Natural killer cell (primary cell): Measurements from ENCODE around the gene RND3. TPM values are rescaled to one million over a fixed set of nuclear protein-coding genes. Genes with fewer than 3 reads are reported as not detected.

Source experiments
- ATAC-seq, 3 donors: fragments of 150-1000 bp in 2 of 3; fragments of 200-7000 bp in 1 of 3; cut with Tn5 transposase; 1 replicate in 1 of 3; 2 replicates in 2 of 3; pipeline ENCODE4 v1.10.0; 2021; ENCODE audit warnings: mild to moderate bottlenecking in 2 of 3, moderate library complexity in 2 of 3
- DNase-seq, 2 donors: peaks; one replicate each; pipeline versions ENCODE4 v3.0.0 to v3.0.0-alpha.2; 2013 to 2021; ENCODE audit warnings: mixed read lengths in 1 of 2
- H3K27ac ChIP-seq: one replicate; pipeline ENCODE4 v1.5.1; 2013; ENCODE audit warnings: mild to moderate bottlenecking, low read length
- H3K27me3 ChIP-seq: one replicate; pipeline ENCODE4 v1.6.1; 2013; ENCODE audit warnings: low read length; ENCODE audit not compliant: control insufficient read depth, insufficient read depth
- H3K36me3 ChIP-seq: one replicate; pipeline ENCODE4 v1.6.1; 2013; ENCODE audit warnings: low read length; ENCODE audit not compliant: control insufficient read depth, insufficient read depth
- H3K4me1 ChIP-seq: one replicate; pipeline ENCODE4 v1.6.1; 2013; ENCODE audit warnings: low read length; ENCODE audit not compliant: control insufficient read depth, insufficient read depth
- H3K4me3 ChIP-seq: one replicate; pipeline ENCODE4 v1.5.1; 2013; ENCODE audit warnings: low read length
- H3K9me3 ChIP-seq: one replicate; pipeline ENCODE4 v1.6.1; 2013; ENCODE audit warnings: low read length; ENCODE audit not compliant: control insufficient read depth, insufficient read depth
- H3K27ac Mint-ChIP-seq, 2 donors: one replicate each; pipeline ENCODE4 v1.8.0; 2022; ENCODE audit warnings: mild to moderate bottlenecking in 2 of 2, mixed read lengths in 2 of 2, moderate library complexity in 1 of 2
- H3K27me3 Mint-ChIP-seq, 2 donors: one replicate each; pipeline ENCODE4 v1.8.0; 2022; ENCODE audit warnings: low read depth in 2 of 2, mixed read lengths in 2 of 2
- H3K36me3 Mint-ChIP-seq: one replicate; pipeline ENCODE4 v1.8.0; 2022; ENCODE audit warnings: mixed read lengths
- H3K4me1 Mint-ChIP-seq, 2 donors: one replicate each; pipeline ENCODE4 v1.8.0; 2022; ENCODE audit warnings: mixed read lengths in 2 of 2
- H3K4me3 Mint-ChIP-seq: one replicate; pipeline ENCODE4 v1.8.0; 2022; ENCODE audit warnings: mild to moderate bottlenecking, moderate library complexity, mixed read lengths
- H3K9me3 Mint-ChIP-seq, 2 donors: one replicate each; pipeline ENCODE4 v1.8.0; 2022; ENCODE audit warnings: mixed read lengths in 2 of 2
- WGBS: methylation state at CpG from one replicate; pipeline ENCODE4 v1.1.7; 2013; ENCODE audit warnings: missing lambda C conversion rate; ENCODE audit not compliant: insufficient coverage; 5-methylcytosine and 5-hydroxymethylcytosine counted together
- intact Hi-C: fragments of 100-400 bp; cut with micrococcal nuclease; formaldehyde crosslinking; loops from one replicate; pipeline ENCODE4 v1.14.2; 2022
- total RNA-seq, 4 donors: library from RNA; stranded (reverse); fragments of 120-200 nt in 1 of 4; gene quantifications; one replicate each; pipeline versions ENCODE4 v1.2.3 to v1.2.4, GENCODE V29; 2013 to 2022
- TF ChIP-seq, protein P1 (sequence below): fragments of 200-600 bp; IDR thresholded peaks from one replicate; pipeline ENCODE4 v1.8.0; 2022; ENCODE audit warnings: antibody characterized with exemption

RND3 gene
- total RNA-seq, 3 donors from 2014 or later (not counting 1 experiment from before 2014, with no cell fraction given), result not detected

DNA sequence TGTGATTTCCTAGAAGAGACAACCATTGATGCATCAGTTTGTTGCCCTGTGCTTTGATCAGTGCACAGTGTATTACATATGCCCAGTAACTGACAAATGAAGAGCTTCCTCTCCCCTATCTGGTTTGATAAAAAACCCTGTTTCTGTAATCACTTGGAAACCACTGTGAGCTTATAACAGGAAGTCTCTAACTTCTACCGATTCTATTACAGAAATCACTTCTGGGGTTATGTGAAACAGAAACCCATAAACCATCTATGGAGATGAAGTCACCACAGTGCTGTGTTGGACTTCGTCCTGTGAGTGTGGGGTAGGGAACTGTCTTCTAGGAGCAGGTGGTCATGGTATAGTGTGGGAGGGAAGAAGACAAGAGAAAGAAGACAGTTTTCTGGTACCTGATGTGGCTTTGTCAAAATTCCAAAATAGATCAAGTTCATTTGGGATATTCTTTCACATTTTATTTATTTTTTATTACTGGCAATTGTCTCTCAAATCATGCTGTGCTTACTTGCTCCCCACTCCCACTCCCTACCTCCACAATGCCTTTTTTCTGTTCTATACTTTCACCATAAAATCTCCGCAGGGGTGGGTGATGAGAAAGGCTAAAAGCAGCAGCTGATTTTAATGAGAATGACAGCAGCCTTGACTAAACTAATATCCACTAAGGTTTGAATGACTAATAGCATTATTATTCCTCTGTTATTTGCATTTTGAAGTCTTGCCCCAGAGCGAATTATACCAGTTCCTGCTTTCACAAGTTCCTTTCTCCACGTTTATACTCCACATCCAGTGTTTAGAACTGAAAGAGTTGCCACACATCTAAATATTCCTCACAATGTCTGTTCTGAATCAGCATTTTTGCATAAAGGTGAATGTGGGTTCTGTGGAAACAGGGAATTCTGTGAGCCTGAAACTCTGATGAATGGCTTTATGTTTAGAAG is 41.7 kb upstream of the RND3 start:
- no peaks in the 10 kb centered on the region for H3K27me3 ChIP-seq
- Mint-ChIP-seq H3K9me3 (peaks cover 0 to 3% of the 10 kb centered on the region in 2 donors), H3K4me3 (no peak overlapping the region), H3K27me3 (no peaks in the 10 kb centered on the region), H3K27ac (no peak overlapping the region), H3K36me3 (no peaks in the 10 kb centered on the region), H3K4me1 (no peaks in the 10 kb centered on the region)
- H3K4me1 ChIP-seq, result no peaks in the 10 kb centered on the region
- no peak for ATAC-seq
- DNase-seq, result no peak
- TF ChIP-seq, protein P1, sequence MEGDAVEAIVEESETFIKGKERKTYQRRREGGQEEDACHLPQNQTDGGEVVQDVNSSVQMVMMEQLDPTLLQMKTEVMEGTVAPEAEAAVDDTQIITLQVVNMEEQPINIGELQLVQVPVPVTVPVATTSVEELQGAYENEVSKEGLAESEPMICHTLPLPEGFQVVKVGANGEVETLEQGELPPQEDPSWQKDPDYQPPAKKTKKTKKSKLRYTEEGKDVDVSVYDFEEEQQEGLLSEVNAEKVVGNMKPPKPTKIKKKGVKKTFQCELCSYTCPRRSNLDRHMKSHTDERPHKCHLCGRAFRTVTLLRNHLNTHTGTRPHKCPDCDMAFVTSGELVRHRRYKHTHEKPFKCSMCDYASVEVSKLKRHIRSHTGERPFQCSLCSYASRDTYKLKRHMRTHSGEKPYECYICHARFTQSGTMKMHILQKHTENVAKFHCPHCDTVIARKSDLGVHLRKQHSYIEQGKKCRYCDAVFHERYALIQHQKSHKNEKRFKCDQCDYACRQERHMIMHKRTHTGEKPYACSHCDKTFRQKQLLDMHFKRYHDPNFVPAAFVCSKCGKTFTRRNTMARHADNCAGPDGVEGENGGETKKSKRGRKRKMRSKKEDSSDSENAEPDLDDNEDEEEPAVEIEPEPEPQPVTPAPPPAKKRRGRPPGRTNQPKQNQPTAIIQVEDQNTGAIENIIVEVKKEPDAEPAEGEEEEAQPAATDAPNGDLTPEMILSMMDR, result no peak
- H3K27ac ChIP-seq, result no peak overlapping the region
- intact Hi-C loops, result no loop called here
- no peak overlapping the region for H3K4me3 ChIP-seq
- H3K9me3 ChIP-seq, result no peaks in the 10 kb centered on the region
- 41% methylated on average over 4 of the region's 5 CpGs for WGBS
- H3K36me3 ChIP-seq, result no peaks in the 10 kb centered on the region

DNA sequence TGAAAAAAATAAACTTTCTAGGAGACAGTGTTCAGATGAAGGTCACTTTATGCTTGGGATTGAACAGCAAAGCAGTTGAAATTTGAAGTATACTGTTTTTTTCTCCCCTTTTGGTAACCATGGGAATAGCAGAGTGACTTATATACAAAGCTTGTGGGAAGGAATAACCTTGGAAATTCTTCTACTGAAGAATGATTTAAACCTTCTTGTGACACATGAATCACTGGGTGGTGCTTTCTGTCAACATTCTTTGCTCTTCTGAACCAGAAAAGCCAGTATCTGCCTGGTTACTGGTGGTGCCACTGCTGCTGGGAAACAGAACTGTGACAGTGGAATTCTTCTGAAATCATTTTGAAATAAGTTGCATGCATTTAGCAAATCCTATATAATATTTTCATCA is 39.4 kb upstream of the RND3 start:
- Histone ChIP-seq H3K4me3 (no peak overlapping the region), H3K27me3 (no peaks in the 10 kb centered on the region), H3K36me3 (no peaks in the 10 kb centered on the region), H3K4me1 (no peaks in the 10 kb centered on the region), H3K9me3 (no peaks in the 10 kb centered on the region), H3K27ac (no peak overlapping the region)
- H3K4me1 Mint-ChIP-seq, result no peaks in the 10 kb centered on the region
- peaks cover 8% of the 10 kb centered on the region in 2 donors for H3K9me3 Mint-ChIP-seq
- H3K27me3 Mint-ChIP-seq, result no peaks in the 10 kb centered on the region
- no peaks in the 10 kb centered on the region for H3K36me3 Mint-ChIP-seq
- DNase-seq, result no peak
- H3K27ac Mint-ChIP-seq, result no peak overlapping the region
- no peak overlapping the region for H3K4me3 Mint-ChIP-seq
- no peak for ATAC-seq
- intact Hi-C loops, result no loop called here
- TF ChIP-seq, protein P1, result no peak

DNA sequence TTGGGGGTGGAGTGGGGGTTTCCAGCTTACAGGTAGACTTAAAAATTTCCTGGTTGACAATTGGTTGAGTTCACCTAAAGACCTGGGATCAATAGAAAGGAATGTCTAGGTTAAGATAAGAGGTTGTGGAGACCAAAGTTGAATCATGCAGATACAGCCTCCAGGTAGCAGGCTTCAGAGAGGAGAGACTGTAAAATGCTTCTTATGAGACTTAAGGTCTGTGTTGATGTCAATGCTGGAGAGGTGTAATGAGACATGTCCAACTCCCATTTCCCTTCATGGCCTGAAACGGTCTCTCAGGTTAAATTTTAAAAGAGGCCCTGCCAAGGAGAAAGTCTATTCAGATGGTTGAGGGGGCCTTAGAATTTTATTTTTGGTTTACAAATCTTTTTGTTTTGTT is 38.5 kb upstream of the RND3 start:
- intact Hi-C loops, result no loop called here
- no peaks in the 10 kb centered on the region for H3K27me3 Mint-ChIP-seq
- ATAC-seq (no peak), DNase-seq (no peak)
- H3K27ac Mint-ChIP-seq, result no peak overlapping the region
- no peaks in the 10 kb centered on the region for H3K9me3 ChIP-seq
- TF ChIP-seq, protein P1, result no peak
- no peaks in the 10 kb centered on the region for H3K36me3 Mint-ChIP-seq
- no peaks in the 10 kb centered on the region for H3K4me1 ChIP-seq
- no peaks in the 10 kb centered on the region for H3K36me3 ChIP-seq
- 67% methylated on average over 1 of the region's 1 CpG for WGBS
- no peak overlapping the region for H3K4me3 ChIP-seq
- H3K4me3 Mint-ChIP-seq, result no peak overlapping the region
- H3K27me3 ChIP-seq, result no peaks in the 10 kb centered on the region
- H3K9me3 Mint-ChIP-seq, result peaks cover 8 to 11% of the 10 kb centered on the region in 2 donors
- no peak overlapping the region for H3K27ac ChIP-seq
- no peaks in the 10 kb centered on the region for H3K4me1 Mint-ChIP-seq
